NB4 (cell line): ENCODE data around the gene PYROXD2.

Experiments used
- DNase-seq: peaks from one replicate; pipeline ENCODE4 v3.0.0; 2010; ENCODE audit warnings: low read depth
- H3K4me3 ChIP-seq: one replicate; pipeline ENCODE4 v1.5.1; 2011; ENCODE audit warnings: mild to moderate bottlenecking, low read depth, low read length, moderate library complexity
- MYC ChIP-seq: IDR thresholded peaks from 2 replicates; pipeline ENCODE4 v1.6.1; 2011; ENCODE audit warnings: low read depth, low read length

PYROXD2 gene

GRCh38 chr10:98337484-98337883 lies 77.5 kb downstream of the PYROXD2 start:
- no peak overlapping the region for H3K4me3 ChIP-seq
- DNase-seq, result no peak
- TF ChIP-seq MYC, result no peak
